Kidney (tissue), 14 donors: Measurements from ENCODE around the gene AATK. TPM values are rescaled to one million over a fixed set of nuclear protein-coding genes. Genes with fewer than 3 reads are reported as not detected.
"Not testable (repeated sequence)": the region's sequence is repeated elsewhere in the genome, so short reads cannot be mapped to it uniquely, and the experiment has no call there.

Experiments
- DNase-seq, 5 donors: peaks; one replicate each; pipeline ENCODE4 v3.0.0-alpha.2; 2013 to 2020
- FAIRE-seq: peaks from 2 replicates; lab custom pipeline; 2012; peaks lifted over from hg19 to GRCh38; lab: Jason Lieb, UNC
- H3K27ac ChIP-seq, 2 donors: one replicate each; pipeline ENCODE4 v1.7.0; 2013; ENCODE audit warnings: low read depth in 2 of 2, low read length in 2 of 2, inconsistent platforms in 1 of 2
- H3K27me3 ChIP-seq: one replicate; pipeline ENCODE4 v1.7.1; 2013; ENCODE audit warnings: low read length, inconsistent platforms; ENCODE audit not compliant: control insufficient read depth, insufficient read depth
- H3K36me3 ChIP-seq, 3 donors: one replicate each; pipeline versions ENCODE4 v1.7.0 to v1.7.1; 2013; ENCODE audit warnings: low read length in 3 of 3, control low read depth in 1 of 3, inconsistent platforms in 1 of 3; ENCODE audit not compliant: insufficient read depth in 3 of 3, control insufficient read depth in 2 of 3
- H3K4me1 ChIP-seq, 3 donors: one replicate each; pipeline versions ENCODE4 v1.7.0 to v1.7.1; 2013; ENCODE audit warnings: low read length in 3 of 3, inconsistent platforms in 1 of 3, low read depth in 1 of 3; ENCODE audit not compliant: control insufficient read depth in 2 of 3, insufficient read depth in 2 of 3
- H3K4me3 ChIP-seq, 3 donors: one replicate each; pipeline versions ENCODE4 v1.7.0 to v1.8.1; 2013; ENCODE audit warnings: low read length in 3 of 3, control low read depth in 1 of 3, inconsistent platforms in 1 of 3
- H3K9ac ChIP-seq, 3 donors: one replicate each; pipeline versions ENCODE4 v1.7.0 to v1.7.1; 2013; ENCODE audit warnings: low read length in 3 of 3, control low read depth in 1 of 3, inconsistent platforms in 1 of 3
- H3K9me3 ChIP-seq, 3 donors: one replicate each; pipeline versions ENCODE4 v1.7.0 to v1.7.1; 2013; ENCODE audit warnings: low read length in 3 of 3, control low read depth in 1 of 3, inconsistent platforms in 1 of 3; ENCODE audit not compliant: control insufficient read depth in 2 of 3, insufficient read depth in 1 of 3
- CTCF ChIP-seq: IDR thresholded peaks from 3 replicates; pipeline ENCODE4 v1.5.1; 2012; ENCODE audit warnings: mild to moderate bottlenecking, moderate library complexity, borderline replicate concordance; ENCODE audit not compliant: insufficient read depth; ENCODE audit errors: extremely low read depth
- intact Hi-C: fragments of 100-400 bp; cut with DNase I; formaldehyde crosslinking; loops from one replicate; pipeline ENCODE4 v1.11.1; 2022
- polyA plus RNA-seq: library from polyadenylated mRNA; stranded (reverse); fragments of 350-450 nt; fragmentation: Illumina TruSeq; extraction: RNeasy Lipid Tissue Mini Kit (QIAGEN cat#74804); gene quantifications from one replicate; pipeline ENCODE4 v1.2.3, GENCODE V29; 2014; ENCODE audit warnings: low read depth, low replicate concordance; ENCODE audit not compliant: insufficient read depth
- total RNA-seq: library from RNA; stranded (reverse); fragmentation: NEBNext Ultra II Directional; extraction: Animal tissue kit (Norgen Biotek cat#: 25700); gene quantifications from one replicate; pipeline ENCODE4 v1.2.1, GENCODE V29; 2021
- donor health status: control.
- donor health status: control.
- donor health status: control.
- donor health status: control.
- donor health status: control.
- donor health status: DM: yes; HTN: yes; CAD: no.
- donor health status: Normal renal cell carcinoma (clear cell type).

The AATK gene
- total and polyA plus RNA-seq, 2 donors from 2014 or later = 0.65 to 4.2 TPM

GRCh38 chr17:81082177-81083073, 83.6 kb downstream of the AATK start:
- intact Hi-C loops = no loop called here
- TF ChIP-seq CTCF = no peak
- Histone ChIP-seq H3K9ac (peak overlapping the region in 1 of 3 donors; percentile 43), H3K36me3 (peaks cover 0 to 28% (median 6%) of the 10 kb centered on the region in 3 donors), H3K9me3 (no peaks in the 10 kb centered on the region), H3K4me3 (no peak overlapping the region), H3K27ac (peak overlapping the region; percentile 79 to 88), H3K4me1 (peaks cover 0 to 24% (median 23%) of the 10 kb centered on the region in 3 donors), H3K27me3 (no peaks in the 10 kb centered on the region)
- DNase-seq (no peak), FAIRE-seq (no peak)

- Histone ChIP-seq H3K4me1 (peaks cover 0 to 24% (median 23%) of the 10 kb centered on the region in 3 donors), H3K9me3 (no peaks in the 10 kb centered on the region), H3K9ac (no peak overlapping the region), H3K36me3 (peaks cover 0 to 18% (median 8%) of the 10 kb centered on the region in 3 donors), H3K27me3 (no peaks in the 10 kb centered on the region), H3K27ac (peak overlapping the region in 1 of 2 donors; percentile 88), H3K4me3 (no peak overlapping the region)
- TF ChIP-seq CTCF = no peak
- intact Hi-C loops = no loop called here
- no peak for FAIRE-seq
- DNase-seq = no peak
These were observed 84.5 kb downstream of the AATK start for GRCh38 chr17:81081222-81082176.

- no peak overlapping the region for H3K27ac ChIP-seq
- no peaks in the 10 kb centered on the region for H3K27me3 ChIP-seq
- intact Hi-C loops = no loop called here
- peaks cover 0 to 24% (median 23%) of the 10 kb centered on the region in 3 donors for H3K4me1 ChIP-seq
- no peak overlapping the region for H3K9ac ChIP-seq
- peak in 2 of 5 donors; percentile 49 to 54 for DNase-seq
- no peak overlapping the region for H3K4me3 ChIP-seq
- FAIRE-seq = no peak
- no peaks in the 10 kb centered on the region for H3K9me3 ChIP-seq
- TF ChIP-seq CTCF = no peak
- H3K36me3 ChIP-seq = peaks cover 0 to 7% (median 4%) of the 10 kb centered on the region in 3 donors
These were observed 86.0 kb downstream of the AATK start for GRCh38 chr17:81080019-81080418.

- H3K27me3 ChIP-seq, intact Hi-C loops, H3K27ac ChIP-seq, H3K9ac ChIP-seq, H3K36me3 ChIP-seq, H3K4me3 ChIP-seq, DNase-seq, FAIRE-seq, H3K9me3 ChIP-seq: not testable (repeated sequence)
- H3K4me1 ChIP-seq = peaks cover 0 to 17% (median 12%) of the 10 kb centered on the region in 3 donors
These were observed 87.8 kb downstream of the AATK start for GRCh38 chr17:81078026-81078913.
